ENCODE data around the gene C10orf105. TPM values are rescaled to one million over a fixed set of nuclear protein-coding genes. Genes with fewer than 3 reads are reported as not detected.

The C10orf105 gene
- total RNA-seq, 1 donor from 2014 or later, result 0.64 TPM

GRCh38 chr10:71740069-71740653, 20.6 kb upstream of the C10orf105 start:
- intact Hi-C loops (cut with micrococcal nuclease), result loop anchor here (2.0 kb wide), 1 partner anchor 13 kb away; no protein-coding TSS in a partner anchor

- intact Hi-C loops (cut with micrococcal nuclease), result no loop called here
These were observed 19.9 kb upstream of the C10orf105 start for GRCh38 chr10:71739358-71739900.

- intact Hi-C loops (cut with micrococcal nuclease), result no loop called here
These were observed 18.2 kb upstream of the C10orf105 start for GRCh38 chr10:71737834-71738197.

GRCh38 chr10:71737001-71737833, 17.6 kb upstream of the C10orf105 start:
- intact Hi-C loops (cut with micrococcal nuclease), result no loop called here

- intact Hi-C loops (cut with micrococcal nuclease), result loop anchor here (1.0 kb wide), 1 partner anchor 9 kb away; no protein-coding TSS in a partner anchor
These were observed 17.0 kb upstream of the C10orf105 start for GRCh38 chr10:71736570-71736952.

GRCh38 chr10:71735709-71736569, 16.4 kb upstream of the C10orf105 start:
- intact Hi-C loops (cut with micrococcal nuclease), result loop anchor here (1.0 kb wide), 1 partner anchor 9 kb away; no protein-coding TSS in a partner anchor

GRCh38 chr10:71734797-71735196, 15.2 kb upstream of the C10orf105 start:
- intact Hi-C loops (cut with micrococcal nuclease), result no loop called here

- intact Hi-C loops (cut with micrococcal nuclease), result no loop called here
These were observed 12.2 kb upstream of the C10orf105 start for GRCh38 chr10:71731791-71732190.

GRCh38 chr10:71729161-71729636, 9.6 kb upstream of the C10orf105 start:
- intact Hi-C loops (cut with micrococcal nuclease), result loop anchor here (5.0 kb wide), 1 partner anchor 83 kb away; no protein-coding TSS in a partner anchor

- intact Hi-C loops (cut with micrococcal nuclease), result loop anchor here (1.0 to 5.0 kb wide), 7 partner anchors 8 to 84 kb away; no protein-coding TSS in a partner anchor
These were observed 8.5 kb upstream of the C10orf105 start for GRCh38 chr10:71727738-71728737.

GRCh38 chr10:71727105-71727737, 7.6 kb upstream of the C10orf105 start:
- intact Hi-C loops (cut with micrococcal nuclease), result loop anchor here (1.0 to 5.0 kb wide), 7 partner anchors 9 to 85 kb away; no protein-coding TSS in a partner anchor

GRCh38 chr10:71726580-71727104, 7.1 kb upstream of the C10orf105 start:
- intact Hi-C loops (cut with micrococcal nuclease), result loop anchor here (1.0 to 5.0 kb wide), 8 partner anchors 10 to 86 kb away; partner anchors contain the start of gene VSIR

- intact Hi-C loops (cut with micrococcal nuclease), result loop anchor here (1.0 to 5.0 kb wide), 4 partner anchors 15 to 86 kb away; partner anchors contain the start of gene VSIR
These were observed 6.5 kb upstream of the C10orf105 start for GRCh38 chr10:71725998-71726579.

- intact Hi-C loops (cut with micrococcal nuclease), result loop anchor here (5.0 kb wide), 1 partner anchor 87 kb away; no protein-coding TSS in a partner anchor
These were observed 5.7 kb upstream of the C10orf105 start for GRCh38 chr10:71725249-71725648.

GRCh38 chr10:71724539-71724938, 5.0 kb upstream of the C10orf105 start:
- intact Hi-C loops (cut with micrococcal nuclease), result no loop called here

GRCh38 chr10:71723311-71723710, 3.7 kb upstream of the C10orf105 start:
- intact Hi-C loops (cut with micrococcal nuclease), result no loop called here

- intact Hi-C loops (cut with micrococcal nuclease), result no loop called here
These were observed 3.3 kb upstream of the C10orf105 start for GRCh38 chr10:71722849-71723248.

- intact Hi-C loops (cut with micrococcal nuclease), result no loop called here
These were observed 1.7 kb upstream of the C10orf105 start for GRCh38 chr10:71721313-71721712.
